Fibroblast of skin of right quadriceps (primary cell): ENCODE measurements around the gene PEX12.
"Not testable (repeated sequence)": the region's sequence is repeated elsewhere in the genome, so short reads cannot be mapped to it uniquely, and the experiment has no call there.

Source experiments
- DNase-seq: peaks from one replicate; pipeline ENCODE4 v3.0.0-alpha.2; 2013

PEX12 gene

GRCh38 chr17:35577830-35578196 lies 558 bp downstream of the PEX12 start:
- DNase-seq, result no peak

DNA sequence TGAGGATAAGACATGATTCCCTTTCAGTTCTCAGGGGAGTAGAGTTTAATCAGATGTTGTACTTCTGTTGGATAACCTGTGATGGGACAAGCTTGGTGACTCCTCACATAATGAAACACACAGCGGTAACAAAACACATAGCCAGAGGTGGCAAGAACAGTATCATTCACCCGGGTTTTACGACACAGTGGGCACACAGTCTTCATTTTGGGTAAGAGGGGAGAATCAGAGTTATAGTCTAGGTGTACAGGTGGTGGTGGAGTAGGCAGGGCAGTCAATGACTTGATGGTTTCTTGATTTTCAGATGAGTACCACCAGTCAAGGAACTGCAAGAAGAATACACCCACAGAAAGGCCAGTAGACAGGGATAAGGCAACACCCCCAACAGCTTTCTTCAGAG lies 2.6 kb downstream of the PEX12 start:
- DNase-seq, result no peak

GRCh38 chr17:35569405-35569804 lies 9.0 kb downstream of the PEX12 start:
- no peak for DNase-seq

DNA sequence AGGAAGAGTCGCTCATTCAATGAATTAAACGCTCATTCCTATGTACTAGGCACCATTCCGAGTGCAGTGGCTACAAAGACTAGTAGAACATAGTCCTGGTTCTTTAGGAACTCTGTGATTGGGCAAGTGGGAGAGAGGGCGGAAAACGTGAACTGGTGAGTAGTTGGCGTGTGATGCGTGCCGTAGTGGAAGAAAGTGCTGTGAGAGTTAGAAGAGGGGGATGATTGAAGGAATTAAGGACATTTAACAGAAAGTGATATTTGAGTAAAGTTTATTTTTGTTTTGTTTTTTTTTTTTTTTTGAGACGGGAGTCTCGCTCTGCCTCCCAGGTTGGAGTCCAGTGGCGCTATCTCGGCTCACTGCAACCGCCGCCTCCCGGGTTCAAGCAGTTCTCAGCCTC lies 9.8 kb downstream of the PEX12 start:
- peak; percentile 29 for DNase-seq

DNA sequence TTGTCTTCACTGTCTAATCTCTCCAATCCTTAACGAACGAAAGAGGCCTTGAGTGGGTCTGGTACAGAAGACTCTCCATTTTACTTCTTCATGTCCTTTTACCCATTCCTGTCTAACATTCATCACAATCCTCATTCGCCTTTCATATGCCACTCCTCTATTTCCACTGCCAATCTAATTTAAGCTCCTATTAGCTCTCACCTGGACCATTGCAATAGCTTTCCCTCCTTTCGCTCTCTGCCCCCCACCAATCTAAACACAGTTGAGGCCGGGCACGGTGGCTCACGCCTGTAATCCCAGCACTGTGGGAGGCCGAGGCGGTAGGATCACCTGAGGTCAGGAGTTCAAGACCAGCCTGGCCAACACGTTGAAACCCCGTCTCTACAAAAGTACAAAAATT lies 11.4 kb downstream of the PEX12 start:
- DNase-seq, result no peak

DNA sequence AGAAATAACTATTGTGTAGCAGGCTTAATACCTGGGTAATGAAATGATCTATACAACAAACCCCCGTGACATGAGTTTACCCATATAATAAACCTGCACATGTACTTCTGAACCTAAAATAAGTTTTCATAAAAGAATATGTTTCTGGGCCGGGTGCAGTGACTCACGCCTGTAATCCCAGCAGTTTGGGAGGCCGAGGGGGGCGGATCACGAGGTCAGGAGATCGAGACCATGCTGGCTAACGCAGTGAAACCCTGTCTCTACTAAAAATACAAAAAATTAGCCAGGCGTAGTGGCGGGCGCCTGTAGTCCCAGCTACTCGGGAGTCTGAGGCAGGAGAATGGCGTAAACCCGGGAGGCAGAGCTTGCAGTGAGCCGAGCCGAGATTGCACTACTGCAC lies 15.2 kb downstream of the PEX12 start:
- DNase-seq, result not testable (repeated sequence)

DNA sequence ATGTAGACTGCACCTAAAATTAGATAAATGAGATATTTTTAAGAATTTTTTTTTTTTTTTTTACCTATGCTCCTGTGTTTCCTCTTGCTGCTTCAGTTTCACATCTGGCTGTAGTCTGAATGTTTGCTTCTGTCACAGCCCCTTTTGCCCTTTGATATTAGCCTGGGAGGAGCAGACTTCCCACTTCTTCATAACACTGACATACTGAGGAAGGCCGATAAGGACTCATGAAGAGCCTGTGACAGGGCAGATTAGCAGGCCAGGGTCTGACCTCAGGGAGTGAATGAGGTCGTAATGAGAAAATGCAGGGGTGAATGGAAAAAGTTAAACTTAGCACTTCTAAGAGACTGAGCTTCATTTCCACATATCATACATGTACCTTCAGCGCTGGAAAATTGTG lies 17.7 kb downstream of the PEX12 start, which contains the start of gene SLFN14:
Gene SLFN14, minus strand, starts transcription at position 117 of the 400 bp plus-strand sequence. CDS start 2,757 bp downstream, outside the sequence.
- DNase-seq, result no peak

GRCh38 chr17:35559495-35560210 lies 18.7 kb downstream of the PEX12 start:
- no peak for DNase-seq

DNA sequence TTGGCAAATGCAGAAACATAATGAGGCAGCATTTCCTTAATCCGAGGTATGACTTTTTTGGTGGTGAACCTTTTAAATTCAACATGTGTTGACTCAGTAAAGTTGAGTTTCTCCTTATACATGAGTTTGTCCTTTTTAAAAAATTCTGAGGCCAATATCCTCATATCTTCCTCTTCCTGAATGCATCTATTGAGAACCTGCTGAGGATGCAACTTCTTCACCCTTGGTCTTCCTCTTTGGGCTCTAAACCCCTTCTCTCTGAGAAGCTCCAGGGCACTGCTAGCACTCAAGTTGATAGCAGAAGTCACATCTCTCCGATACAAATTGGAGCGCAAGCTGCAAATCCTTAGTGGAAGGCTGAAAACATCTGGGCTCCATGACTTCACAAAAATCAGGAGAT lies 21.0 kb downstream of the PEX12 start:
- no peak for DNase-seq

DNA sequence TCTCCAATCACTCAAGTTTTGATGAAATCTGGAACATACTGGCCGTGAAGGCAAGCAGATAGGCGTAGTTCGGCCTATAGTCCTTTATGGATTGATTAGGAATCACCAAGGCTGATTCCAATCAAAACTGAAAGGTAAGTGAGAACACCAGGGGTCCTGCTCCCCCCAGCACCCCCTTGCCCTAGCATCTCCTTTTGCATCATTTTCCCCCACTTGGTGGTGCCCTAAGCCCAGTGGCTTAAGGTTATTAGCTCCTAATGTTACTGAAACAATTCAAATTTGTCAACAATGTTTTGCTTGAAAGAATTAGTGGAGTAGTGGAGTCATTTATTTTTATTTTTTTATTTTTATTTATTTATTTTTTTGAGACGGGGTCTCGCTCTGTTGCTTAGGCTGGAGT lies 22.7 kb downstream of the PEX12 start:
- no peak for DNase-seq

DNA sequence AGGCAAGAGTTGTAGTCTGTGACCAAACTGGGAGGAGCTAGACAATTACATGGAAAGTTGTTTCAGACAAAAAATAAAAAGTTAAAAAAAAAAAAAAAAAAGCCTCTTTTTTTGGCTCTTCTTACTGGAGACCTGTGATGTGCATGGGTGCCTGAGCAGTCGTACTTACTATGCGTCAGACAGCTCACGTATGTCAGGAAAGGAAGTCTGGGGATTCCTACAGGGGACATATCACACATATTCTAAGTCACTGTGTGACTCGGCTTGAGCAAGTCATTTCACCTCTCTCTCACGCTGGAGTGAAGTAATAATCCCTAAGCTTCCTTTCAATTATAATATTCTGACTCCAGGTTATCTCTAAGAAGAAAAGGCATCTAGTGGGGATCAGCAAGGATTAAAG lies 23.7 kb downstream of the PEX12 start:
- DNase-seq, result no peak

DNA sequence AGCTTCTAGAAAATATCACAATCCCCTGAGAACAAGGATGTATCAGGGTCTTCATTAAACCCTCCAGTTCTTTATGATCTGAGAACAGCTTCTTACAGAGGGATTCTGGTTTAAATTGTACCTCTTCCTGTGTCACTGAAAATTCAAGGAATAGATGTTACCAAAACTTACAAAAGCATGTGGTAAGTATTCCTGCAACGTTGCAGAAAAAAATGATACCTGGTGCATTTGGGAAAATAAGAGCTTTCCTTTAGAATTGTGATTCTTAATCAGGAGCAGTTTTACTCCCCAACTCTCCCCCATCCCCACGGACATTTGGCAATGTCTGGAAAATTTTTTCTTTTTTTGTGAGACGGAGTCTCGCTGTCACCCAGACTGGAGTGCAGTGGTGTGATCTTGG lies 25.1 kb downstream of the PEX12 start:
- DNase-seq, result no peak

- no peak for DNase-seq
Observed at GRCh38 chr17:35548978-35549377, 29.4 kb downstream of the PEX12 start.

DNA sequence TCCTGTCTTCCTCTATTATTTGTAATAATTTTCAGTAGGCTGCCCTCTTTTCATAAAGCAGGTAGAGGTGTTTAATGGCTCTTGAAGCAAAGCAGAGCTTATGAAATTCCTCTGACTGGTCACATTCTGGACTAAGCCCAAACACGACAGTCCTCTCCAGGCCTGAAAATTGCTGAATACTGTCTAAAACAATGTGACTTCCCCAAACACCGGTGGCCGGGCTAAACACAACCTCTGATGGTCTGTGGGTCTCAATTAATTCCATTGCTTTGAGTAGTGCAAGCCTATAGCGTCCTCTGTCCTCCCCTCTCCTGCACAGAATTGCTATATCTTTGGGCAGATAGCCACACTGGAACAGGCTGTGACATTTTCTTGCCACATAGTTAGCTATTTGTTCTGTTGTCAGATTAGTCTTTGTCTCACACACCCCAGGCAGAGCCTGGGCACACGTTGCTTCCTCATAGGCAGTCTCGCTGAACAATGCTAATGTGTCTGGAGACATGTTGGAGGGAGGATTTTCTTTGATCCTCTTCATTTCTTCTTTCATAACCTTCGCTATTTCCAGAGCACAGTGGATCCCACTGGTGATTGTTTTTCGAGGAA lies 30.1 kb downstream of the PEX12 start:
- no peak for DNase-seq

DNA sequence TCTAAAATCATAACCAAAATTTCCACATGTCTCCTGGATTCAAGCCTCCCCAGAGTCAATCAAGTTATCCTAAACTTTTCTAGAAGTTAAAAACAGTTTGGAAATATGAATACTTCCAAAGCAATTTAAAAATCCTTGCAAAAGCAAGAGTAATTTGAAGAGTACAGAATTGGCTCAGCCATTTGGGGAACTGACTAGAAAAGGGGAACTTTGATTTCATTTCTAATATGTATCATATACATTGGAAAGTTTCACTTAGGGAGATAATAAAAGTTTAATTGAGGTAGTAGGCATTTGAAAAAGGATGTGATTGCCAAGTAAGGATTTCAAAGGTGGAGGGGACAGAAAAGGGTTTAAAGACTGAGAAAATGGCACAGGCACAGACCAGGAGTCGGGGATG lies 31.9 kb downstream of the PEX12 start:
- no peak for DNase-seq

DNA sequence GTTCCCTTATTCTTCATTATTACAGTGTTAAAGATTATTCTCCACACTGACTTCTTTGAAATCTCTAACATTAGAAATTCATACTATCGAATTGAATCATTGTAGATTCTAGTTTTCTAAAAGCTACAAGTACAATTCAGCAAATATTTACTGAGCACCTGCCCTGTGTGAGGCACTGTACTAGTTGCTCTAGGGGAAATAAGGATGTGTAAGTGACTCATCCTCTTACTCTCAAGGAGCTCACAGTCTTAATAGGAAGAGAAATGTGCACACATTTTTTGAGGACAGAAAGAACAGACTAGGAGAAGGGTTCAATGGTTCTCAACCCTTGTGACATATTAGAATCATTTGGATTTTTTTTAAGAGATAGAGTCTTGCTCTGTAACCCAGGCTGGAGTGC lies 33.2 kb downstream of the PEX12 start:
- DNase-seq, result no peak

DNA sequence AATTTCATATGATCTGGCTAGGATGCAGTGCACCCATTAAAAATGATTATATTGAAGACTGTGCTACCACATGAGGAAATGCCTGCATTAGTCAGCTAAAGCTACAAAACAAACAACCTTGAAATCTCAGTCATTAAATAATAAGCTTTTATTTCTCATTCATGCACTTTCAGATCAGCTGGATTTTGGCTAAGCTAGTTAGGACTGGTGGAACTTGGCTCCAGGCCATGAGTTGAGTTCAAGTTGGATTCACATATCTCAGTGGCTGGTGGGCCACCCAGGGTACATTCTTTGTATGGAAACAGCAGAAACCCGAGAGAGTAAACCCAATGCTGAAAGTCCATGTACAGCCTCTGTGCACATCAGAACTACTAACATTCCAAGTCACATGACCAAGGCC lies 34.5 kb downstream of the PEX12 start:
- peak; percentile 6 for DNase-seq

DNA sequence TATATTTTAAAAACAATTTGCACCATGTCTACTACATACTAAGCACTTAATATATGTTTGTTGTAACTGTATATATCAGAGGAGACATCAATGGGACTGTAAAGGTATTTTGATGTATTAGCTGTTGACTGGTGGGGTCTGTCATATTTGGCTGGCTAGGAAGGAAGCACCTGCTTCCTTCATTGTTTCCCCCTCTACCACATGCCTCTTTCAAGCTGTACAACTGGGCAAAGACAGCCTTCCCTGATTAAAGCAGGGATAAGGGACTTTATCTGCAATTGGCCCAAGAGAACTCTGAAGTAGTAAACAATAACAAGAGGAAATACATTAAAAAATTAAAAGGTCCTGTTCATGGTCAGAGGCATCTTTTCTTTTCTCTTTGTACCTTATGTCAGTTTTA lies 35.4 kb downstream of the PEX12 start:
- no peak for DNase-seq

- no peak for DNase-seq
Observed at GRCh38 chr17:35541434-35541833, 36.9 kb downstream of the PEX12 start.

- DNase-seq, result peak; percentile 22
Observed at GRCh38 chr17:35540589-35541404, 37.6 kb downstream of the PEX12 start.

- DNase-seq, result no peak
Observed at GRCh38 chr17:35539659-35540026, 38.7 kb downstream of the PEX12 start.

DNA sequence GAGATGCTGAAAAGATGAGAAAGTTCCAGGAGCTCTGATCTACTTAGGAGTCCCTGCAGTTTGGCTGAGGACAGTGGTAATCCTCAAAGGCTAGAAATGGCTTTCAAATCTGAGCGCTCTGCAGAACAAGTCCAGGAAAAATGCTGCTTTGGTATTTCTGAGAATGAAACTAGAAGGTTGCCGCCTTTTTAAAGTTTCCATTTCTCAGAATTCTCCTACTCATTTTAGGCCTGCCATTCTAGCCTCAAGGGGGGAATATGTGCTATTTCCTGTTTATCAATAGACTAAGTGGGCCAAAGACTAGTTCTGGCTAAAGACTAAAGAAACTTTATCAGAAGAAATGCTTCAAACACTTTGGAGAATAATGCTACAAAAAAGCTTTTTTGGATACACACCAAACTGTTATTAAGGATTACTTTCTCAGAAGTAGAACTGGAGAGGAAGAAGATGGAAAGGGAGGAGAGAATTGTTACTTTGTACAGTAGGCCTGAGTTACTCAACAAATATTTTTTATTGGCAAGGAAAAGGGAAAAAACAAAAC lies 40.7 kb downstream of the PEX12 start, which contains the start of gene SLFN12L:
Gene SLFN12L, minus strand, starts transcription at position 78 of the 541 bp plus-strand sequence. CDS start 15,314 bp downstream, outside the sequence.
- no peak for DNase-seq

DNA sequence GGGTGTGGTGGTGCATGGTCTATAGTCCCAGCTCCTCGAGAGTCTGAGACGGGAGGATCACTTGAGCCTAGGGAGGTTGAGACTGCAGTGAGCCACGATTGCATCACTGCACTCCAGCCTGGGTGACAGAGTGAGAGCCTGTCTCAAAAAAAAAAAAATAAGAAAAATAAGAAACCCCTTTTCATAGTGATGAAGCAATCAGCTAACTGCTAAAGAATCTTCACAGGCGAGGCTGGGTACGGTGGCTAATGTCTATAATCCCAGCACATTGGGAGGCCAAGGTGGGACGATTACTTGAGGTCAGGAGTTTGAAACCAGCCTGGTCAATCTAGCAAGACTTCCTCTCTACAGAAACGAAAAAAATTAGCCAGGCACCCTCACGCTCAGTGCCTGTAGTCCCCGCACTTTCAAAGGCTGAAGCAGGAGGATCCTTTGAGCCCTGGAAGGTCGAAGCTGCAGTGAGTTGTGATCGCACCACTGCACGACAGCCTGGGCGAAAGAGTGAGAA lies 41.7 kb downstream of the PEX12 start:
- DNase-seq, result no peak
